Keratinocyte (primary cell): Measurements from ENCODE around the gene CIBAR2.

Experiments used
- CTCF ChIP-seq, 3 experiments: IDR thresholded peaks in 1 of 3; conservative IDR thresholded peaks in 1 of 3; optimal IDR thresholded peaks in 1 of 3; 2 replicates in 2 of 3; 3 replicates in 1 of 3; pipeline versions ENCODE3 to v1.5.1; 2011; ENCODE audit warnings: low read length in 3 of 3, mild to moderate bottlenecking in 3 of 3, moderate library complexity in 2 of 3, control low read depth in 1 of 3, inconsistent platforms in 1 of 3; ENCODE audit not compliant: insufficient read depth in 2 of 3; ENCODE audit errors: extremely low read depth in 1 of 3
- EZH2 ChIP-seq: IDR thresholded peaks from one replicate; pipeline ENCODE4 v1.6.1; 2012; ENCODE audit warnings: inconsistent platforms, mild to moderate bottlenecking, low read length, moderate library complexity

DNA sequence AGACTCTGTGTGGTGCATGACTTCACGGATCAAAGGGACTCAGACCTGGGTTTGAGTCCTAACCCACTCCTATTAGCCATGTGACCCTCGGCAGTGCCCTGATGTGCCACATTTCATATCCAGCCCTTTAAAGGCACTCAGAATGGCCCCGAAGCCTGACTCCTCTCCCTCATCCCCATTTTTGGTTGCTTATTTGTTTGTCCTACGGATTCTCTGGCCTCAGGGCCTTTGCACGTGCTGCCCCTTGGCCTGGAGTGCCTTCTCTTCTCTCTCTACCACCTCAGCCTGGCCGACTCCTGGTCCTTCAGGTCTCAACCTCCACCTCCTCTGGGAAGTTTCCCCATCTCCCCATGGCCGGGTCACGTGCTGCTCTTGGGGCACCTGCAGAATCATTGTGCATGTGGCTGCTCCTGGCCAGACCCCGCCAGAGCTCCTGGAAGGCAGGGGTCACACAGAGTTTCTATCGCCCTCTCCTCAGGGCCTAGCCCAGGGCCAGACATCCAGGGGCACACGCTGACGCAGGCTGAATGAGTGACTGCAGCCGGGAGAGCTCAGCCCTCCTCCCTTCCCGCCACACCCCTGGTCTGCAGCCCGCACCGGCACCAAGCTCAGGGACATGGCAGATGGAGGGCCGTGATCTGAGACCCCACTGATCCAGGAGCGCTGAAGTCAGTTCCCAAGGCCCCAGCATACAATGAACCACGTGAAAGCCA, 22.0 kb upstream of the CIBAR2 start:
- TF ChIP-seq CTCF (optimal IDR thresholded peaks at IDR 0.05 in 1 of 3, IDR thresholded peaks at IDR 0.05 in 1 of 3, conservative IDR thresholded peaks at IDR 0.05 in 1 of 3; ENCODE audit: extremely low read depth in 1 of 3, insufficient read depth in 2 of 3, low read length in 3 of 3), result no peak
- TF ChIP-seq EZH2, result no peak
